Stimulated activated CD8-positive, alpha-beta memory T cell treated with anti-CD3 and anti-CD28 coated beads, Interleukin-4, amount 100 ng/mL, for 4 hours (primary cell): ENCODE data around the gene ZNF385D.

ENCODE experiments used
- DNase-seq, 2 donors: peaks; one replicate each; pipeline ENCODE4 v3.0.0-alpha.2; 2020; ENCODE audit warnings: low read depth in 2 of 2, low spot score in 1 of 2

ZNF385D gene

DNA sequence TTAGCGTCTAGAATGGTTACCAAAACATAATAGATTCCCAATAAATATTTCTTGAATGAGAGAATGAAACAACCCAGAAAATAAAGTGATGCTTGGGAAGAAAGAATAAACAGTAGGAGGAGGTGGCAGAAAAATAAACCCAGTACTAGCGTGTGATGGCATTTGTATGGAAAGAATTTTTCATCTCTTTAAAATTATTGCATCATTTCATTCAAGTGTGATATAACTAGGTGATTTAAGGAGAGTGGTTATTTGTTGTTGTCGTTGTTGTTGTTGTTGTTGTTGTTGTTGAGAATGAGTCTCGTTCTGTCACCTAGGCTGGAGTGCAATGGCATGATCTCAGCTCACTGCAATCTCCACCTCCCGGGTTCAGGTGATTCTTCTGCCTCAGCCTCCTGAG, 293.9 kb downstream of the ZNF385D start:
- DNase-seq = no peak

DNA sequence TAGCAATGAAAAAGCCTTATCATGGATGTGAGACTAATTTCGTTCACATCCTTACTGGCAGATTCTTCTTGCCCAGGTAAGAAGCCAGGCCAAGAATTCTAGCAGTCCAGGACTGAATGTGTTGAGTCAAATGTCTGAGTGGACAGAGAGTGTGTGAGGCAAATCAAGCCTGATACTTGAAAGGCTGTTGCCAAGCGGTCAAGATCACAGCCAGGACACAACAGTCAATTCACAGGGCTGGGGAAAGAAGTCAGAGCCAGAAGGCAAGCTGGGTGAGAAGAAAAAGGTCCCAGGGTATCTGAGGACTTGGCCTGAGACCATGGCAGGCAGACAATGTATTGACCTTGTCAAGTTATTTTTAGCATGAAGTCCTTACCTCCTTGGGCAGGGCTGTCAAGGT, 301.3 kb downstream of the ZNF385D start:
- DNase-seq = no peak

DNA sequence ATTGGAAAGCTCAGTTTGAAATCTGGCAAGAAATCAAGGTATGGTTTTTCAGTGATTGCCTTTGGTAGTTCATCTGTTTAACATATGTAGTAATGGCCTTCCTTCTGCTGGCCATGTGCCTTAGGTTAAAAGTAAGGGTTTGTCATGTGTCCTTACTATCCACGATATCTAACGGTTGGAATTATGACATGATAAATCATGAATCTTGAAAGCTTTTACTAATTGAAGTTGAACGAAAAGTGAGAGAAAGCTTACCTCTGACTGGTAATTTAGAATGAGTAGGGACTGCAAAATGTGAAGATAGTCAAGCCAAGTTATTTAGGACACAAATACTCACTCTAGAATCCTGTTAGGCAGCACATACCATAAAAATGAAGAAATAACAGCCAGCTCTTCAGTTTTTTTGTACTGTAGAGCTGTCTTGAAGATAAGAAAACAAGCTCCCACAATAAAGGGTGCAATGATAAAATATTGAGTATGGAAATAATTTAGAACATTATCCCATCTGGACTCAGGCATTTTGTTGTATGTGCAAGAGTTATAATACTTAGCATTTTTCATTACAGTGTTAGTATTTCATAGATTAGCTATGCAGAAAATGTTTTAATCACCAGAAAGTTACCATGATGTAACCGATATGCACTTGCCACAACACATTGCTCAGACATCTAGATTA, 303.4 kb downstream of the ZNF385D start:
- DNase-seq = no peak

DNA sequence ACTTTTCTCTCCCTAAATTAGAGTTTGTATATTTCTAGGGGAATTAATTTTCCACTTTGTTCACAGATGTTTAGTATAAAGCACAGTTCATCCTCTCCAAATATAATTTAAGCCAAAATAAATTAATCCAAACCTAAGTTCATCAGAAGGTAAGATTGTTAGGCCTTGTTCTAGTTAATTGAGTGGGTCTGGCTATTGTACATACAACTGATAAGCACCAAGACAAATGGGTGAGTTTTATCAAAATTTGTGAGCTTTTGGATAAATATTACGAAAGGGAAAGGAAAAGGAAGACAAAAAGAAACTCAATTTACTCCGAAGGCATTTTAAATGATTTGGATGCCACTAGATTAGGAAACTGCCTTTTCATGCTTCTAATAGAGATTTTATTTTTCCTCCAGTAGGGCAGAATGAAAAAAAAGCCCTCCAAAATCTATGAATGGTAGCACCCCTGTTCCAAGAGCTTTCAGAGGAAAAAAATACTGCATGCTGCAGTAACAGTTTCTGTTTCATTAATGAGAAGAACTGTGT, 304.0 kb downstream of the ZNF385D start:
- DNase-seq = no peak

DNA sequence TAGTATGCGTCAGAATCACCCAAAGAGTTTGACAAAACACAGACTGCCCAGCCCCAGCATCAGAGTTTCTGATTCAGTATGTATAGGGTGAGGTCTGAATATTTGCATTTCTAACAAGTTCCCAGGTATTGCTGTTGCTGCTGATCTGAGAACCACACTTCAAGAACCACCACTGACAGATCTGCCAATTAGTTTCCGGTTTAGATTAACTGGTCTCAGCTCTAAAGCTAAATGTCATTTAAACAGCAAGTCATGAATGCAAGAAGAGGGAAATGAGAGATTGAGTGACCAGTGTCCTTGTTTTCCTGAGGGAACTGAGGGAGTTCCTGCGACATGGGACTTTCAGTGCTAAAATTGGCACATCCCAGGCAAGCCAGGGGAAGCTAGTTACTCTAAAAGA, 305.0 kb downstream of the ZNF385D start:
- no peak for DNase-seq

DNA sequence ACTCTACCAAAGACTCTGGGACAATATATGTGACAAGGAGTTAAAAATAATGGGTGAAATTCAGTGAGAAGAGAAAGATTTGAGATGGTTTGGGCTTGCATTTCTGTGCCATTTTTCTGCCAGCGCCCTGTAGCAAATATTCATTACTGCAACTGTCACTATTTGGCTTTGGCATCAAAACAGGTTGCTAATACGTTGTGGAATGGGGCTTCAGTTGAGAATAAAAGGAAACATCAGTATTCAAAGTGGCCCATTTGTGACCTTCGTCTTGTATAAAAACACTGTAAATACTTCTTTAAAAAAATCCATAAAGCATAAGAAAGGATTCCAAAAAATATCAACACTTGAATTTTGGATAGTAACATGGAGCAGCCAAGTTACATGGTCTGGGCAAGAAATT, 309.2 kb downstream of the ZNF385D start:
- no peak for DNase-seq

DNA sequence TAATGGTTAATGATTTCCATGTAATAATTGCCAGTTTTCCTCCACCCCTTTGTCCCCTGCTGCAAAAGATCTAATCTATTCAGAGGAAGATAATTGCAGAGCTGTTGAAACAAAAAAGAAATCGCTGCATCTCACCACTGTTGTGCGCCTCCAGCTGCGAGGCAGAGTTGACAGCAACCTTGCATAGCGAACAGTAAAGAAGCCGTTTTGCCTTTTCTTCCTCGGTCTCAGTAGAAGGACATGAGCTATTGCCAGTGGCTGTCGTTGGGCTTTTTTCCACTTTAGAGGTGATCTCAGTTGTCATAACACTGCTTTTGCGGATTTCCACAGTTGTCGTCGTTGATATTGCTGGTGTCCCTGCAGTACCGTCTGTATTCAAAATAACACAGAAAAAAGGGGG, 314.2 kb downstream of the ZNF385D start:
- no peak for DNase-seq

DNA sequence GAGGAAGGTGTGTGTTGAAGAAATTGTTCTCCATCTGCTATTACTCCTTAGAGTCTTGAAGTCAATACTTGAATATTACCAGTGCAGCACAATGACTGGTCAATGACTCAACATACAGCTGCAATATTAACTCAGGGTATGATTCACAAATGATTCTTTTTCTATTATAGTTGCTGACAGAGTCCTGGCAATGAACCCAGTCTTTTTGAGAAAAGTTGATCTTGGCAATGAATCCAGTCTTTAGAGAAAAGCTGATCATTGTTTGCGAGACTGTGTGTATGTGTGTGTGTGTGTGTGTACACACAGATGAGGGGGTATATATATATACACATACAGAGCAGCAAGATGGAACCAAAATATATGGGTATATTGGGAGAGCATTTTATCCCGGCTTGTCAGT, 315.1 kb downstream of the ZNF385D start:
- no peak for DNase-seq

DNA sequence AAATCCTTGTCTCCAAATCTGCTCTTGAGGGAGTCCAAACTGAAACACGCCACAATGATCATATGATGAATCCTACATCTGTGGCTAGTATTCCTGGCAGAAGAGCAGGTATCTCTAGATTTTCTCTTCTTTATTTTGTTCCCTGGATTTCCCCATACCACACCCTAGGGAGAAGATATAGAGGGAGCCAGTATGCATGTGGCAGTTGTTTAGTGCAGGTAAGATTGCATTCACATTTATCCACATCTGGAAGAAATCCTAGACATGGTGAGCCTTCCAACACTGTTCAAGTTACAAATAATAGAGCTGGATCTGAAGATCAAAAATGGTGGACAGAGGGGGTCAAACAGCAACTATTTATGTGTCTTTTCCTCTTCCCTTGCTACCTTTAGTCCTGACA, 316.7 kb downstream of the ZNF385D start:
- no peak for DNase-seq

DNA sequence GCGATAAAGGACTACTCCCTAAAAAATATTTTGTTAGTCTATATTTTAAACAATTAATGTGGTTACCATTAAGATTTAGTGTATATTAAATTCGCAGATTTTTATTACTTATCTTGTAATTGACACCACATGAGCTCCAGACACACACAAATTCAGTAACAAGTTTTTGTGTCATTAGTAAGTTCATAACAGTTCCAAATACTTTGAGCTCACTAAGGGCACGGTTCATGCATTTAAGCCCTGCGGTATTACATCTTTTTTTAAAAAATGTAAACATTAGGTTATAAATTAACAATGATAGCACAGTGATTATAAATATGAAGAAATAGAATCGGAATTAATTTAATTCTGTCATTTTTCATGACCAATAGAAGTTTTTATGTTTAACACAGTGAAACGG, 317.3 kb downstream of the ZNF385D start:
- no peak for DNase-seq

DNA sequence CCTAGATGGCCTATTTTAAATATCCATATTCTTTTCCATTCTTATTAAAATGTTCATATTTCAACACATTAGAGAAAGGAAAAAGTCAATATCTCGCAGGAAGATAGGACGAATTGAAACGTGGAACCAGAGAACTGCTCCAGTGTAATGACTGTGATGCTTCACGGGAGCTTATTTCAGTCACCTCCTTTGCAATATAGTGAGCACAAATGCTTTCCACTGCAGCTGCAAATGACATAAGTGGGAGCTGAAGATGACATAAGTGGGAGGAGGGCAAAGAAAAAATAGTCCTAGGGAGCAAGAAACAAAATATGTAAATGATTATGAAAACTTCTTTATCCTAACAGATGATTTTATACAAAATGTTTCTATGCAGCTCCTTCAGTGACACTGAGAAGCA, 324.1 kb downstream of the ZNF385D start:
- DNase-seq = no peak

DNA sequence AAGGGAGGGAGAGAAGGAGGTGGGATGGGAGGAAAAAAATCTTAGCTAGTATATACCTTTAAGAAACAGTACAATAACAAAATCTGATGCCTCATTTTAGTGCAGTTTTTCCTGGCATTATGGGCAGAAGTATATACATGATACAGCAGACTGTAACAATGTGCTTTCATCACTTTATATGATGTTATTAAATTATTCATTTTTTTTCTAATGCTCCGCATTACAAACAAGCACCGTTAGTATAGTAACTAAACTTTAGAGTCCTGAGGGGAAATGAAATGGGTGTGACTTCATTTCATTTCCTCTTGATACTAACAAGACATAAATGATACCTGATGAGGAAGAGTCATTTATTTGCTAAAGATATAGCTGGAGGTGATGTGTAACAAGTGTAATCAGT, 325.3 kb downstream of the ZNF385D start:
- DNase-seq = no peak

DNA sequence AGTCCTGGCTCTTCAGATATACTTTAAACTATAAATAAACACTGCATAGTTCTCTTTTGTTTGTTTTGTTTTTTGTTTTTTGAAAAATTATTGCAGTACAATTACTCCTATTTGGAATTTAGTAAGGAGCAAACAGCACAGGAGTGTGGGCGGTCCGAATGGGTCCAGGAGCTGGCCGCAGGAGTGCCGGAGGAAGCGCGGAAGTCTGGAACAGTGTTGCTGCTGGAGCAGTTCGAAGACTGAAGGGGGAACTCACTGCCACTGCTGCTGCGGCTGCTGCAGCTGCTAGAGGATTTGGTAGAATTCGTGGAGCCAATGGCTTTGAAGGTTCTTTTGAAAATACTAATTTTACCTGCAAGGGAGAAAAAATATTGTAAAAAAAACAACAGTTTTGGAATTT, 329.9 kb downstream of the ZNF385D start:
- DNase-seq = no peak

DNA sequence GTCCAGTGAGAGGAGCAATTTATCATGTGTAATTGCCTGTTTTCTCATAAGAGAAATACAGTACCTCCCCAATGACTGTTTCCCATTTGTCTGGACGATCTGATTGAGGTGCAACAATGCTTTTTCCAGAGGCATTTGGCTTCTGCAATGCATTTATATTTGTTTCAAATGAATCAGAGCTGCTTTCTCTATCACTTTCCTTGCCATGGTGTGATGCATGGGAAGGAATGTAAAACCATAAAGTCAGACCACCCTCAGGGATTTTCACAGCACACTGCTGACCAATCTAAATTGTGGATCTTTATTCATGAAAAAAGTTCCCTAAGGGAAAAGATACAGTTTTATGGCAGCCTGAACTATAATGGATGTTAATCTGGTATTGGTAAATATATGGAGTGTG, 333.0 kb downstream of the ZNF385D start:
- no peak for DNase-seq

DNA sequence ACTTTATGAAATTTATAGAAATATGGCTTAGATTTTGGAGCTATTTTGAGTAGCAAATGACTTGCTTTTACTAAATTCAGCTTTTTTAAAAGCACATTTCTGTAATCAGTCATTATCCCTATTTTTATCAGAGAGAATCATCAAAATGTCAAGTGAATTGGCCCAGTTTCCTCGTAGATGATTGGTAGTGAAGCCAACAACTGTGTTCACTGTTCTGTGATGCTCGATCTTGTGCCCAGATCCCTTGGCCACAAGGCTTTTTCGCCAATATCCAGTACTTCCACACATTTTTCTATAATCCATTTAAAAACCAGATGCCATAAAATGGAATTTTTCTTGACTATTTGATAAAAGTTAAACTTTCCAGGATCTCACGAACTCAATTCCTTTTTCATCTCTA, 336.5 kb downstream of the ZNF385D start:
- no peak for DNase-seq

DNA sequence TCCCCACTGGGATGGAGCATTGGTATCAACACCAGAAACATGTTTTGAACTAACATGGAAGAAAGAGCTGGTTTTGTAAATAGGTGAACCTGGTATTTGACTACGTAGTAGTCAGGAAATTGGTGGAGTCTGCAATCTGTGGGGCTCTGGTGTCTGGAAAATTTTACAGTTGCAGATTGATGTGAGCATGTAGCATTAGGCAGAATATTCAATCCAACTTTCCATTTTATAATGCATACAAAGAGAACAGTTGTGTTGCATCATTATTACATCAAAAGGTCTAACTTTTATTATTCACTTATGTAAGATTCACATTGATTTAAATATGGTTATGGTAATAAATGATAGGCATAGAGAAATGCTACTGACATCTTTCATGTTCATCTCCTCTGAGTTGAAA, 340.0 kb downstream of the ZNF385D start:
- DNase-seq = no peak

DNA sequence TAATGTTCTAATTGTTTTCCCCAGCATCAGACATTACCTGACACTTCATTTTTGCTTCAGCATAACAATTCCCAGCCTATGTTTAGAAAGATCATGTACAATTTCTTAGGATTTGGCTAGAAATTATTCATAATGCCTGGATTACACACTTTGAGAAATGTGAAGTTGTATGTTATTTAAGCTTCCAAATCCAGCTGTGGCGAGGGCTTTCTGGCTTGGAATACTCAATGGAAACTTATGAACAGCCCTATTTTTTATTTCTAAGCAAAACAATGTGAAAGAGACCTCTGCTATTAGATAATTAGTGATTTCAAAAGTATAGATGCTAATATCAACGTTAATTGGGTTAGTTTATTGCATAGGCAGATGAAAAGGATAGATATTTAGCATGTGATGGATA, 341.6 kb downstream of the ZNF385D start:
- no peak for DNase-seq

DNA sequence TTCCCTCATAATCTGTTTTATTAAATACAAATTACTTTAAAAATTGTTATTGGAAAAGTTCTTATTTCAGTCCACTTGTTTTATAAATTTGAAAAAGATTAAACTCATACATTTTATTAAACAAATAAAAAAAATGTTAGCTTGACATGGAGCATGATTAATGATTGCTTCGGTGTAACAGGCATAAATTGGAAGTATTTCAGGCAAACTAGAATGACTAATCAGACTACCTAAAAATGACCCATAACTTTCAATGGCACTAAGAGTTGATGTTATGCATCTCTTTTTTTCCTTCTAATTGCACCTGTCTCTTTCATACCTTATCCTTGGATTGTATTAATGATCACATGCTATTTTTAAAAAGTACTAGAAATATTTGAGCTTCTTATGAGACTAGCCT, 343.3 kb downstream of the ZNF385D start:
- no peak for DNase-seq

DNA sequence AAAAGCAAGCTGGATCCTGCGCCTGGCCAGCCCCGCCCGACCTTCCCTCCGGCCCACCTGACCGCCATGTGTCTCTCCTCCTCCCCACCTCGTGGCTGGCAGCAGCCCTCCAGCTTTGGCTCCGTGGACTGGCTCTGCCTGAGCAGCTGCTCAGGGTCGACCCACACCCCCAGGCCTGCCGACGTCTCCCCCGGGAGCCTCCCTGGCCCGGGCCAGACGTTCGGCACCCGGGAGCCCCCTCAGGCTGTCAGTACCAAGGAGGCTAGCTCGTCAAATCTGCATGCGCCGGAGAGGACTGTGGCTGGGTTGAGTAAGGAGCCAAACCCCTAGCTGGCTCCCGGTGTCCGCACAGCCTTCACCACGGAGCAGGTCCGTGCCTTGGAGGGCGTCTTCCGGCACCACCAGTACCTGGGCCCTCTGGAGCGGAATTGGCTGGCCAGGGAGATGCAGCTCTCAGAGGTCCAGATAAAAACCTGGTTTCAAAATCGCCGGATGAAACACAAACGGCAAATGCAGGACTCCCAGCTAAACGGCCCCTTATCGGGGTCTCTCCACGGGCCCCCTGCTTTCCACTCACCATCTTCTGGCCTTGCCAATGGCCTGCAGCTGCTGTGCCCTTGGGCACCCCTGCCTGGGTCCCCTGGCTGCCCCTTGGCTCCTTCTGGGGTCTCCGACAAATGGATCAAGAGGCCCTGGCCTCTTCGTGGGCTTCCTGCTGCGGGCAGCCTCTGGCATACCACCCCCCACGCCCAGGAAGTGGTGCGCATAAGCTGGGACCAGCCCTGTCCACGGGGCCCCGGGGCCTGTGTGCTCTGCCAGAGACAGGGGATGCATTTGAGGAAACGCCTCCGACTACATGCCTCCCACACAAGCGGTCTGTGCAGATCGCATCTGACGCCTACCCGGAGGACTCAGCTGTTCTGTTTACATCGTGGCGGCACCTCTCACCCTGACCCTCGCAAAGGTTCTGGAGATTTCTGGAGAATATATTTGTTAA, 345.0 kb downstream of the ZNF385D start:
- no peak for DNase-seq

DNA sequence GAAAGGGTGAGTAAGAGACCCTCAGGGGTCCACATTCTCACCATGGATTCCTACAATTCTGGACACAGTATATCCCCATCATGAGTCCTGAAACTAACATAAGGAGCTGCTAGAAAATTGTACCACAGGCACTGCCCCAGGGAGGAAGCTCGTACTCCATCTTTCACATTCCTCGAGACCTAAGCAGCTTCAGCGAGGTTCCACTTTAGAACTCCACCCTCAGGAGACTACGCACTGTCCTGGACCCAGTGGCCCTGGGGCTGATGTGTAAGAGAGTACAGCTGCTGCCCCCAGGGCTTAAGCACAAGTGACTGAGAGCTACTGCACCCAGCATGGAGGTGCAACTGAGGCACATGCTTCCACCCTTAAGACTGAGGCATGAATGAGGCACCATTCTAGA, 352.5 kb downstream of the ZNF385D start:
- no peak for DNase-seq

DNA sequence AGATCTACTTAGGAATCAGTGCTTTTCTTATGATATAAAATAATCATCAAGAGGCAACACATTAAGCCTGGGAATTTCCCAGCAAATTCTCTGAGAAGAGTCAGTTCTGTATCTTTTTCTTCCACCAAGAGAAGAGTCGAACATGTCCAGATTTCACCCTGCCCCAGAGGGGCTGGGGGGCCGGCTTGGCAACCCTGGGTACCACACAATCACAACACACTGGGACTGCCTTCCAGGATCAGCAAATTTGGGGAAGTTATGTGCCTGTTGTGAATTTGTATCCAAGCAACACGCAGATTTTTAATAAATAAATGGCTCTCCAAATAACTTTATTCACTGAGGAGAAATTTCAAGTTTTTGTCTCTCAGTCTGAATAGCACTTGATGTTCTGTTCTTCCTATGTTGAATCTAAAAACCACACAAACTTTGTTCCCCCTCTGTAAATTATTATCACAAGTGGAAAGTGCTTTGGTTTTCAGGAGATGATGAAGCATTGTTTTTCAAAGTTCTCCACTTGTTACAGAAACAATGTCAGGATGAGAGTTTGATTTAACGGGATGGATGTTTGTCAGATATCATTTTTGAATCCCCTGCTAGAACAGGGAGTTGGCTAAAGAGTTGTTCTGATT, 357.2 kb downstream of the ZNF385D start:
- no peak for DNase-seq

DNA sequence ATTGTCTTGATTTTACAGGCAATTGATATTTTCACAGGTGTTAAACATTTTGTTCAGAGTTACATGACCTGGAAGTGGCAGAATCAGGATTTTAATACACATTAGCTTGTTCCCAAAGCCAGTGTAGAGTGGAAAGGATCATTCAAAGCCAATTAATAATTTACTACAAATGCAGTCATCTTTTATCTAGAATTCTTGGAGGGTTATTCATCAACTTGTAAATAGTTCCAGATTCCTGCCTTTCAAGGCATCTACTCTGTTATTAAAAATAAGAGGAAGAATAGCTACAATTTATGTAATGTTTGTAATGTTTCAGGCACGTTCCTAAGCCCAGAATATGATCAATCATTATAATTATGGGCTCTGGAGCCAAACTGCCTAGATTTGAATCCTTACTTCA, 358.5 kb downstream of the ZNF385D start:
- DNase-seq = no peak
